ENCODE measurements around the gene CENPF.
"Not testable (repeated sequence)": the region's sequence is repeated elsewhere in the genome, so short reads cannot be mapped to it uniquely, and the experiment has no call there.

CENPF gene, protein sequence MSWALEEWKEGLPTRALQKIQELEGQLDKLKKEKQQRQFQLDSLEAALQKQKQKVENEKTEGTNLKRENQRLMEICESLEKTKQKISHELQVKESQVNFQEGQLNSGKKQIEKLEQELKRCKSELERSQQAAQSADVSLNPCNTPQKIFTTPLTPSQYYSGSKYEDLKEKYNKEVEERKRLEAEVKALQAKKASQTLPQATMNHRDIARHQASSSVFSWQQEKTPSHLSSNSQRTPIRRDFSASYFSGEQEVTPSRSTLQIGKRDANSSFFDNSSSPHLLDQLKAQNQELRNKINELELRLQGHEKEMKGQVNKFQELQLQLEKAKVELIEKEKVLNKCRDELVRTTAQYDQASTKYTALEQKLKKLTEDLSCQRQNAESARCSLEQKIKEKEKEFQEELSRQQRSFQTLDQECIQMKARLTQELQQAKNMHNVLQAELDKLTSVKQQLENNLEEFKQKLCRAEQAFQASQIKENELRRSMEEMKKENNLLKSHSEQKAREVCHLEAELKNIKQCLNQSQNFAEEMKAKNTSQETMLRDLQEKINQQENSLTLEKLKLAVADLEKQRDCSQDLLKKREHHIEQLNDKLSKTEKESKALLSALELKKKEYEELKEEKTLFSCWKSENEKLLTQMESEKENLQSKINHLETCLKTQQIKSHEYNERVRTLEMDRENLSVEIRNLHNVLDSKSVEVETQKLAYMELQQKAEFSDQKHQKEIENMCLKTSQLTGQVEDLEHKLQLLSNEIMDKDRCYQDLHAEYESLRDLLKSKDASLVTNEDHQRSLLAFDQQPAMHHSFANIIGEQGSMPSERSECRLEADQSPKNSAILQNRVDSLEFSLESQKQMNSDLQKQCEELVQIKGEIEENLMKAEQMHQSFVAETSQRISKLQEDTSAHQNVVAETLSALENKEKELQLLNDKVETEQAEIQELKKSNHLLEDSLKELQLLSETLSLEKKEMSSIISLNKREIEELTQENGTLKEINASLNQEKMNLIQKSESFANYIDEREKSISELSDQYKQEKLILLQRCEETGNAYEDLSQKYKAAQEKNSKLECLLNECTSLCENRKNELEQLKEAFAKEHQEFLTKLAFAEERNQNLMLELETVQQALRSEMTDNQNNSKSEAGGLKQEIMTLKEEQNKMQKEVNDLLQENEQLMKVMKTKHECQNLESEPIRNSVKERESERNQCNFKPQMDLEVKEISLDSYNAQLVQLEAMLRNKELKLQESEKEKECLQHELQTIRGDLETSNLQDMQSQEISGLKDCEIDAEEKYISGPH (N-terminal part only)

DNA sequence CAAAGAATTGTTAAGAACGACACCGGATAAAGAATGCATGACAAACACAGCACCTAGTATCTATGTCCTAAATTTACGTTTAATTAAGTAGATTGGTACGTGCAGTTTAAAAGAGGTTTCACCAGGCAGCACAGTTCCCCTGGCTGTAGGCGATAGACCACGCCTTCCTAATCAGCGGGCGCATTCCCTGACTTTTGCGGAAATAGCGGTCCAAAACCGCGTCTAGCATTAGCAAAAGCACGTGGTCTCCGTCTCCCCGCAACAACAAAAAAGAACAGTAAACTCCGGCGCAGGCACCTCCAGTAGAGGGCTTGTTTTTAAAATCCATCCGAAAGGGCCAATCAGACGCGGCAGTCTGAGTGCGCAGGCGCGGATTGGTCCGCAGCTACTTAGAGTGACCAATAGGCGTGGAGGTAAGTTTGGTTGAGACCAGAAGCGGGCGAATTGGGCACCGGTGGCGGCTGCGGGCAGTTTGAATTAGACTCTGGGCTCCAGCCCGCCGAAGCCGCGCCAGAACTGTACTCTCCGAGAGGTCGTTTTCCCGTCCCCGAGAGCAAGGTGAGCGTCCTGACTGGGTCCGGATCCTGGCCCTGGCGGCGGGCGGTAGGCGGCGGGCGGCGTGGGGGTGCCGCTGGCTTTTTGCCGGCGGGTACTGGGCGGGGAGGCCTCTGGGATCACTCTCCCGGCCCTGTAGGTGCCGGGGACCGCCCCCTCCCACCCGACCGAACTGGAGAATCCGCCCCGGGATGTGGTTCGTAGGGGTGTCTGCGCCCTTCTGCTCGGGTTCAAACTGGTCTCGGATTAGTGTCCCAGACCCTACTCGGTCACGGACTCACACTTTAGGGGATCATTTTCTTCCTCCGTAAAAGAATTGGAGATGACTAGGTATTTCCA is at the start of gene CENPF:
Gene CENPF (plus strand): TSS at position 432 of the 894 bp plus-strand sequence. CDS start 10,560 bp downstream, outside the sequence.
- peak; percentile 99 for DNase-seq (ENCODE audit: low spot score)

DNA sequence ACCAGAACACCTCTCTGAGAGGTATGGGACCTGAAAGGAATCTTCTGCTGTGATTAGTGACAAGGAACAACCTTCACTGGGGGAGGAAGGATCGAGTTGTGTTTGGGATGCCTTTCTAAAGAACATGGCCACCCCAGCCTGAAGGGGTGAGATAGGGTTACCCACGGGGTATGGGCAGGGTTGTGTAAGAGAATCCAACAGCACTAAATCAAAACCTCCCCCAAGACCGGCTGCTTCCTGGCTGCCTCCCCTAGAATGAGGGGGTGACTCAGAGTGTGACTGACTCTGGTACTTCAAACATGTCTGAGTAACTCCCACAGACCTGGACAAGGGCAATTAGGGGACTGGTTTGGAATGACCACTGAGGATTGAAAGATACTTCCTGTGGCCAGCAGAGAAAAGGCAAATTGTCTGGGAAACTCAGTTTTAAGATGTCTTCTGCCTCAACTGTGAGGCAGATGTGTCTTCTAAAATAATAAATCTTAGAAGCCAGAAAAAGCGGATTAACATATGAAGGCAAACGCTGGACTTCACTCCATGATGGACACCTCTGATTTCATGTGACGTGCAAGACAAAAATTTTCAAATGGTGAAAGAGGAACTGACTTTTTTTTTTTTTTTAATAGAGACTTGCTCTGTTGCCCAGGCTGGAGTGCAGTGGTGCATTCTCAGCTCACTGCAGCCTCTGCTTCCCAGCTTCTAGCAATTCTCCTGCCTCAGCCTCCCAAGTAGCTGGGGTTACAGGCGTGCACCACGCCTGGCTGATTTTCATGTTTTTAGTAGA is 44.9 kb upstream of the CENPF start:
- DNase-seq (ENCODE audit: low spot score): peak; percentile 63

- no peak for DNase-seq (ENCODE audit: low spot score)
These were observed 39.1 kb upstream of the CENPF start for GRCh38 chr1:214563881-214564280.

- no peak for DNase-seq (ENCODE audit: low spot score)
These were observed 37.7 kb upstream of the CENPF start for GRCh38 chr1:214565310-214565709.

DNA sequence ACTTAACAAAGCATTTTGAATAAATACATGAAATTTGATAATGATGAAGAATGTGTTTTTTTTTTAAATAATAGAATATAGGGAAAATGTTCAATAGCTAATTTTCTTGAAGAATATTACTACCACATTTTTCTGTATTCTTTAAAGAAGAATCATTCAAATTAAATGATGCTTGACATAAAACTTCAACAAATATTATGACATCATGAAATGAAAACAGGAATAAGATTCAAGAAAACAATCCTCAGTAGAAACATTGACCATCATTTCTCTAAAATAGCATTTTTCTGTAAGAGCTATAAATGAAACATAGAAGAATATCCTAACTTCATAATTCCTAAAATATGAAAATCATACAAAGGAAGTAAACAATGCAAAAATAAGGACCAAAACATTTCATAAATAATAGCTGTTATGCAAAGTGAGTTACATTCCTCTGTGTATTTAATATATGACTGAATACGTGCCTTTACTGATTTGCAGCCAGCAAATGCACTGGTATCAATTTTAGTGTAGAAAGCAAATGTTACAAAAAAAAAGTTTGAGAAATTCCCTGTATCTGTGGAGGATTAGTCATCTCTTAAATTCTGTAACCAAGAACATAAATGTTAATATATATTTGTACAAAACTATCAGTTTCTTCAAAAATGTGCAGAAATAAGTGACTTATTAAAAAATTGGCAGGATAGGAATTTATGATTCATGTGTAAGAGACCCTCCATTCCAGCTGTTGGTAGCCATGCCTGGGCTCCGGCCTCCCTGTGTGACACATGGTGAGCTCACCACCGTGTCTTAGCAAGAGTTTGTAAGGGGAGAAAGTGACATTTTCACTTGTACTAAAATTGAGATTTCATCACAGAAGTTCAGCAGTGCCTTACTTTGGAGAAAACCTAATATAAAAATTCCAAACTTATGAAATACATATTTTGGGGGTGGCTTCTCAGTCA is 36.6 kb upstream of the CENPF start:
- peak; percentile 32 for DNase-seq (ENCODE audit: low spot score)

DNA sequence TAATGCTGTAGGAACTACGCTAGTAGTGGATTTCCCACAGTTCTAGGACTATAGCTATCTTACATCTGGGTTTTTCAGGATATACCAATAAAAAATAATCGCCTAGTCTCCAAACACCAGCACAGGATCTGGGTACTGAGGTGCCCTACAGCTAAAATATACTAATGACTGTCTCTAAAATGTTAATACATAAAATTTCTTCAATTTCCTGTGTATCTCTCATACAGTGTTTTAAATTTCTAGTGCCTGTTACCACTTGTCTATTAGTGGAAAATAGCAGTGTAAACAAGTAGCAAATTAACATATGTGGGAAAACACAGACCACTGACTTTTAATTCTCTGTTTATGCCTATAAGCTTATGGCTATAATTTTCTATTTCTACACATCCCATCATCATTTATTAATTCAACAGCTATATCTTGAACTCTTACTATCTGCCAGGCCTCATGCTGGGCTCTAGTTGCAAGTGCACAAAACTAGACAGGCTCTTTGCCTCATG is 35.5 kb upstream of the CENPF start:
- DNase-seq (ENCODE audit: low spot score): no peak

DNA sequence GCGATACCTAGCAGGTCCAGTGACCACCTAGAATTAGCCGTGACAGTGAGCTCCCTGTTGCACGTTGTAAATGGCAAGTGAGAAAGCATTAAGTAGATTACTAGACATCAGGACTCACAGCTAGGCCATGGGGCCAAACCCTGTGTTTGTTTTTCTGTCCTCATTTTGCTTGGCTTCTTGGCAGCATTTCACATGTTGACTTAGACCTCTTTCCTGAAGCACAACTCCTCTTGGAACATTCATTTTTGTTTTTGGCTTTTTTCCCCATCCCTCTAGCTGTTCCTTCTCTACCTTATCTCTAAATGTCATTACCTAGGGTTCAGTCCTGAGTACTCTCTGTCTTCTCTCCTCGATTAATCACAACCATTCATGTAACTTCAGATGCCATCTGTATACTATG is 34.7 kb upstream of the CENPF start:
- no peak for DNase-seq (ENCODE audit: low spot score)

DNA sequence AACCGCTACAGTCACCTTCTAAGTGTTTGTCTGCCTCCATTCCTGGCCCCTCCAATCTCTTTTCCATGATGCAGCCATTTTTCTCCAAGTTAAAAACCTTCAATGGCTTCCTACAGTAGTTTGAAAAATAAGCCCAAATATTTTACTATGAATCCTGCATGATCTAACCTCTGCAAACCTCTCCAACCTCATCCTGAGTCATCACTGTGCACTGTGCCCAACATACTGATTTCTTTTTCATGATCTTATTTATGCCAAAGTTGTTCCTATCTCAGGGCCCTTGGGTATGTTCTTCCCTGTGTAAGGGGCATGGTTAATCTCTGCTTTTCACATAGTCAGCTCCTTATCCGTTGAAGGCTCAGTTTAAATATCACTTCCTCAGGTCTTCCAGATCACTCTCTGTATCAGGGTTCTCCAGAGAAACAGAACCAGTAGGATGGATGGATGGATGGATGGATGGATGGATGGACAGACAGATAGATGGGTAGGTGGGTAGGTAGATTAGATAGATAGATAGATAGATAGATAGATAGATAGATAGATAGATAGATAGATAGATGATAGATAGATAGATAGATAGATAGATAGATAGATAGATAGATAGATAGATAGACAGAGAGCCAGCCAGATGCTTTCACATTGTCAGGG is 33.5 kb upstream of the CENPF start:
- no peak for DNase-seq (ENCODE audit: low spot score)

GRCh38 chr1:214570442-214570841 is 32.6 kb upstream of the CENPF start:
- DNase-seq (ENCODE audit: low spot score): no peak

DNA sequence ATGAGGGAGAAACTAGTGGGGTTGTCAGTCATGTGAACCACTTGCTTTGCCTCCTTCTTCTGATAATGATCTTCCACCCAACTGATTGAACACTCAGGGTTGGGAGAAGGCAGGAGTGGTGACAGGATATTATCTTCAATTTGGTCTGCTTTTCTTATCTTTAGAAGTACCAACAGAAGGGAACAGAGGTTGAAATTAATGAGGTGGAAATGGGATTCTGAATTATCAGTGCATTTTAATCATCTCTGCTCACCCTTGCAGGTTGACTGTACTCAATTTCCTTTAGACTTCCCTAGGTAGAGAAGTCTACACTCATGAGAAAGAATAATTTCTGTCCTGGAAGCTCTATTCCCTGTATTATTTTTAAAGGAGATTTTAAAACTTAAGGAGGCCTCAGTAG is 31.7 kb upstream of the CENPF start:
- DNase-seq (ENCODE audit: low spot score): no peak

- DNase-seq (ENCODE audit: low spot score): no peak
These were observed 29.3 kb upstream of the CENPF start for GRCh38 chr1:214573386-214574318.

- DNase-seq (ENCODE audit: low spot score): no peak
These were observed 28.2 kb upstream of the CENPF start for GRCh38 chr1:214574598-214575411.

DNA sequence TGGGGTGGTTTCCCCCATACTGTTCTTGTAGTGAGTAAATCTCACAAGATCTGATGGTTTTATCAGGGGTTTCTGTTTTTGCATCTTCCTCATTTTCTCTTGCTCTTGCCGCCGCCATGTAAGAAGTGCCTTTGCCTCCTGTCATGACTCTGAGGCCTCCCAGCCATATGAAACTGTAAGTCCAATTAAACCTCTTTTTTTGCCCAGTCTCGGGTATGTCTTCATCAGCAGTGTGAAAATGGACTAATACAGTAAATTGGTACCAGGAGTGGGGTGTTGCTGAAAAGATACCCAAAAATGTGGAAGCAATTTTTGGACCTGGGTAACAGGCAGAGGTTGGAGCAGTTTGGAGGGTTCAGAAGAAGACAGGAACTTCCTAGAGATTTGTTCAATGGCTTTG is 26.9 kb upstream of the CENPF start:
- not testable (repeated sequence) for DNase-seq (ENCODE audit: low spot score)

- no peak for DNase-seq (ENCODE audit: low spot score)
These were observed 23.8 kb upstream of the CENPF start for GRCh38 chr1:214579183-214579582.

DNA sequence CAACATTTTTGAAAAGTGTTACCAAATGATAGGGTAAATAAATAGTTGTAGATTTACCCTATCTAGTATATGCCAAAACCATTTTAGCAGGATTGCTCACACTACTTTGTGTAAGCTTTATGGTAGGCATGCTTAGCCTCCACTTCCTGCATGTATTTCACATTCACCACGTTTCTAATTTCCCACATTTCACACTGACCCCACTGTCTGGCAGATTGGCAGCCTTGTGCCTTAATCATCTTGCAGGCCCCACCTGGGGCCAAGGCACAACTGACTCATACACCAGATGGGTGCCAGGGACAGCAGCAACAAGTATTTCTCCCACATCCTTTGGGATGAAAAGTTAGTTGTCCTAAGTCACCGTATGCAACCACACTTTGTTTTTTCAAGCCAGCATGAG is 21.2 kb upstream of the CENPF start:
- DNase-seq (ENCODE audit: low spot score): no peak

DNA sequence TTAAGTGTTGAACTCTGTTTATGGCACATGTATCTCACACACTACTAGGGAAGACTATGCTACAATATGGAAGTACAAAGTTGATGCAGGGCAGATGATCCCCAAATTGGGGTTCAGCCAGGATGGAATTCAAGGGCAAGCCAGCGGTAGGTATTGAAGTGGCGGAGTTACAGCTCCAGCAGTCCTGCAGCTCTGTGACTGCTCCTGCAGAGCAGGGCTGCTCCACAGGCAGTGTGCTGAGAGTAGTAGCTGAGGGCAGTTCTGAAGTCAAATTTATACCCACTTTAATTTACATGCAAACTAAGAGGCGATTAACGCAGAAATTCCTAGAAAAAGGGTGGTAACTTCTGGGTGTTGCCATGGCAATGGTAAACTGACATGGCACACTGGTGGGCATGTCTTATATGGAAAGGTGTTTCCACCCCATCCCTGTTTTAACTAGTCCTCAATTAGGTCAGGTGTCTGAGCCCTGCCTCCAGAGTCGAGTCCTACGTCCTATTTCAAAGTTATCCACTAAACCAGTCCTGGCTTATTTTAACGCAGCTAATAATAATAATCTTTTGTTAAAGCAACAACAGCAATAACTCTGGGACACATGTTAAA is 20.6 kb upstream of the CENPF start:
- DNase-seq (ENCODE audit: low spot score): no peak
